Peyer's patch (tissue), 4 donors: ENCODE data around the gene HIBCH.

Source experiments
- POLR2A ChIP-seq, 2 donors: fragments of 450-650 bp; IDR thresholded peaks; one replicate each; pipeline ENCODE4 v1.5.1; 2017; ENCODE audit warnings: antibody characterized with exemption in 2 of 2, mild to moderate bottlenecking in 2 of 2, moderate library complexity in 2 of 2
- TF ChIP-seq, protein P1 (sequence below), 6 experiments: fragments of 450-650 bp in 4 of 6; fragments of 200-600 bp in 2 of 6; sonication (generic) in 1 of 6; IDR thresholded peaks; one replicate each; pipeline ENCODE4 v1.5.1; 2017 to 2019; ENCODE audit warnings: antibody characterized with exemption in 6 of 6, mild to moderate bottlenecking in 3 of 6, moderate library complexity in 1 of 6

DNA sequence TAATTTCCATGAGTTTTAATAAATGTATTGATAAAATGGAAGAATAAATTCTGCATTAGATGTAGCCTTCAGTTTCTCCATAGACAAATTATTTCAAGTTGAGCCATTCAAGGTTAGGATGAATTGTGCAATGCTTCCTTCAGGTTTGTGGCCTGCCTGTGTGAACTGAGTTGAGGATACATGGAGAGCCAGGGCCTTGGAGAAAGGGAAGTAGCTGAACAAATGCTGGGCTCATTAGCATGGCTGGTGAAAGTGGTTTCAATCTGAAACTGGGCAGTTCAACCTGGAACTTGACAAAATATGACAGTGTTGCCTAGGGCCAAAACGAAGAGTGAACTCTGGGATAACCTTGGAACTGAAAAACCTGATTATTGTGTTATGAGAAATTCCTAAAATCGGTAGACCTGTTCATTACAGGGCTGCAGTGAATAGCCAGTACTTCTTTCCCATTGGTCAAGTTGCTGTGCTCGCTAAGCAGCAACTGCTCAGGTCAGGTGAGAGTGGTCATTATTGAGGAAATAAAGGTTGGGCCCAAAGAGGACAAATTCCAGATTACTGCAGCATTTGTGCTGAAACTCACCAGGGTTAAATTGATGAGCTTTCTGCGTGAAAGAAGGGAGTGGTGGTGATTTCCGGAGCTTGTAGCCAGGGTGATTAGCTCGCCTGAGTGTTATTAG, 36.5 kb upstream of the HIBCH start:
- no peak for TF ChIP-seq POLR2A (IDR thresholded peaks at IDR 0.05)
- TF ChIP-seq, protein P1, sequence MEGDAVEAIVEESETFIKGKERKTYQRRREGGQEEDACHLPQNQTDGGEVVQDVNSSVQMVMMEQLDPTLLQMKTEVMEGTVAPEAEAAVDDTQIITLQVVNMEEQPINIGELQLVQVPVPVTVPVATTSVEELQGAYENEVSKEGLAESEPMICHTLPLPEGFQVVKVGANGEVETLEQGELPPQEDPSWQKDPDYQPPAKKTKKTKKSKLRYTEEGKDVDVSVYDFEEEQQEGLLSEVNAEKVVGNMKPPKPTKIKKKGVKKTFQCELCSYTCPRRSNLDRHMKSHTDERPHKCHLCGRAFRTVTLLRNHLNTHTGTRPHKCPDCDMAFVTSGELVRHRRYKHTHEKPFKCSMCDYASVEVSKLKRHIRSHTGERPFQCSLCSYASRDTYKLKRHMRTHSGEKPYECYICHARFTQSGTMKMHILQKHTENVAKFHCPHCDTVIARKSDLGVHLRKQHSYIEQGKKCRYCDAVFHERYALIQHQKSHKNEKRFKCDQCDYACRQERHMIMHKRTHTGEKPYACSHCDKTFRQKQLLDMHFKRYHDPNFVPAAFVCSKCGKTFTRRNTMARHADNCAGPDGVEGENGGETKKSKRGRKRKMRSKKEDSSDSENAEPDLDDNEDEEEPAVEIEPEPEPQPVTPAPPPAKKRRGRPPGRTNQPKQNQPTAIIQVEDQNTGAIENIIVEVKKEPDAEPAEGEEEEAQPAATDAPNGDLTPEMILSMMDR (IDR thresholded peaks at IDR 0.05) = no peak
